Neural crest cell (in vitro differentiated cells): Measurements from ENCODE around the gene OGDH. TPM values are rescaled to one million over a fixed set of nuclear protein-coding genes. Genes with fewer than 3 reads are reported as not detected.
"Not testable (repeated sequence)": the region's sequence is repeated elsewhere in the genome, so short reads cannot be mapped to it uniquely, and the experiment has no call there.

Experiments
- DNase-seq: peaks from one replicate; pipeline ENCODE4 v3.0.0; 2021; ENCODE audit warnings: low read depth, mixed read lengths, low spot score
- H3K27ac Mint-ChIP-seq: one replicate; pipeline ENCODE4 v1.8.0; 2021; ENCODE audit warnings: mild to moderate bottlenecking, mixed read lengths; ENCODE audit not compliant: unreplicated experiment
- H3K27me3 Mint-ChIP-seq: 2 replicates; pipeline ENCODE4 v1.8.0; 2021; ENCODE audit warnings: low read depth, mild to moderate bottlenecking, mixed read lengths
- H3K36me3 Mint-ChIP-seq: 2 replicates; pipeline ENCODE4 v1.8.0; 2021; ENCODE audit warnings: low read depth, mild to moderate bottlenecking, mixed read lengths
- H3K4me1 Mint-ChIP-seq: 2 replicates; pipeline ENCODE4 v1.8.0; 2021; ENCODE audit warnings: mixed read lengths
- H3K4me3 Mint-ChIP-seq: one replicate; pipeline ENCODE4 v1.8.0; 2021; ENCODE audit warnings: mild to moderate bottlenecking, mixed read lengths
- H3K9me3 Mint-ChIP-seq: 2 replicates; pipeline ENCODE4 v1.8.0; 2021; ENCODE audit warnings: mixed read lengths
- CTCF ChIP-seq: fragments of 200-600 bp; sonication (generic); conservative IDR thresholded peaks from 2 replicates; pipeline ENCODE4 v1.5.0; 2021; ENCODE audit warnings: antibody characterized with exemption, mild to moderate bottlenecking
- total RNA-seq: library from RNA; stranded (reverse); gene quantifications from 2 replicates; pipeline ENCODE4 v1.2.1, GENCODE V29; 2021

OGDH gene
- total RNA-seq, 1 donor from 2014 or later, result 116 TPM

GRCh38 chr7:44694766-44695165 lies 88.3 kb downstream of the OGDH start:
- no peak for TF ChIP-seq CTCF
- H3K27me3 Mint-ChIP-seq, result no peaks in the 10 kb centered on the region
- no peak overlapping the region for H3K27ac Mint-ChIP-seq
- H3K9me3 Mint-ChIP-seq, result no peaks in the 10 kb centered on the region
- no peaks in the 10 kb centered on the region for H3K4me1 Mint-ChIP-seq
- no peak overlapping the region for H3K4me3 Mint-ChIP-seq
- H3K36me3 Mint-ChIP-seq, result peaks cover 31% of the 10 kb centered on the region
- no peak for DNase-seq

- Mint-ChIP-seq H3K36me3 (peaks cover 31% of the 10 kb centered on the region), H3K27ac (no peak overlapping the region), H3K27me3 (no peaks in the 10 kb centered on the region), H3K9me3 (no peaks in the 10 kb centered on the region), H3K4me1 (no peaks in the 10 kb centered on the region), H3K4me3 (no peak overlapping the region)
- no peak for DNase-seq
- no peak for TF ChIP-seq CTCF
These were observed 89.3 kb downstream of the OGDH start for GRCh38 chr7:44695756-44696155.

- Mint-ChIP-seq H3K4me1 (no peaks in the 10 kb centered on the region), H3K36me3 (peaks cover 30% of the 10 kb centered on the region), H3K4me3 (no peak overlapping the region), H3K9me3 (no peaks in the 10 kb centered on the region), H3K27ac (peak overlapping the region; percentile 71), H3K27me3 (no peaks in the 10 kb centered on the region)
- TF ChIP-seq CTCF, result no peak
- DNase-seq, result no peak
These were observed 90.3 kb downstream of the OGDH start for GRCh38 chr7:44696728-44697127.

GRCh38 chr7:44697136-44698045 lies 91.0 kb downstream of the OGDH start:
- no peak for TF ChIP-seq CTCF
- H3K36me3 Mint-ChIP-seq, result peaks cover 28% of the 10 kb centered on the region
- H3K27ac Mint-ChIP-seq, result no peak overlapping the region
- no peaks in the 10 kb centered on the region for H3K27me3 Mint-ChIP-seq
- no peak overlapping the region for H3K4me3 Mint-ChIP-seq
- H3K4me1 Mint-ChIP-seq, result no peaks in the 10 kb centered on the region
- no peak for DNase-seq
- no peaks in the 10 kb centered on the region for H3K9me3 Mint-ChIP-seq

GRCh38 chr7:44698046-44698580 lies 91.7 kb downstream of the OGDH start:
- H3K9me3 Mint-ChIP-seq, result no peaks in the 10 kb centered on the region

GRCh38 chr7:44699598-44699997 lies 93.2 kb downstream of the OGDH start:
- H3K27me3 Mint-ChIP-seq, H3K27ac Mint-ChIP-seq, H3K4me1 Mint-ChIP-seq, DNase-seq, H3K4me3 Mint-ChIP-seq, H3K9me3 Mint-ChIP-seq: not testable (repeated sequence)
- peaks cover 31% of the 10 kb centered on the region for H3K36me3 Mint-ChIP-seq

More at GRCh38 chr7:44698046-44698580, 91.7 kb downstream of the OGDH start:
- H3K36me3 Mint-ChIP-seq, result peaks cover 28% of the 10 kb centered on the region
- no peaks in the 10 kb centered on the region for H3K27me3 Mint-ChIP-seq
- TF ChIP-seq CTCF, result no peak
- no peak for DNase-seq
- H3K4me1 Mint-ChIP-seq, result no peaks in the 10 kb centered on the region
- no peak overlapping the region for H3K4me3 Mint-ChIP-seq
- H3K27ac Mint-ChIP-seq, result no peak overlapping the region
